HG02970 (cell line): ENCODE results near the gene PHLDB3.
"Not testable (repeated sequence)": the region's sequence is repeated elsewhere in the genome, so short reads cannot be mapped to it uniquely, and the experiment has no call there.

Experiments
- ATAC-seq: cut with Tn5 transposase; IDR thresholded peaks from one replicate; pipeline ENCODE4 v1.9.1; 2021; ENCODE audit warnings: mild to moderate bottlenecking, moderate library complexity, moderate number of reproducible peaks; ENCODE audit not compliant: unreplicated experiment, low FRiP score

Gene PHLDB3

GRCh38 chr19:43447655-43448054 lies 56.9 kb downstream of the PHLDB3 start:
- ATAC-seq: no peak

DNA sequence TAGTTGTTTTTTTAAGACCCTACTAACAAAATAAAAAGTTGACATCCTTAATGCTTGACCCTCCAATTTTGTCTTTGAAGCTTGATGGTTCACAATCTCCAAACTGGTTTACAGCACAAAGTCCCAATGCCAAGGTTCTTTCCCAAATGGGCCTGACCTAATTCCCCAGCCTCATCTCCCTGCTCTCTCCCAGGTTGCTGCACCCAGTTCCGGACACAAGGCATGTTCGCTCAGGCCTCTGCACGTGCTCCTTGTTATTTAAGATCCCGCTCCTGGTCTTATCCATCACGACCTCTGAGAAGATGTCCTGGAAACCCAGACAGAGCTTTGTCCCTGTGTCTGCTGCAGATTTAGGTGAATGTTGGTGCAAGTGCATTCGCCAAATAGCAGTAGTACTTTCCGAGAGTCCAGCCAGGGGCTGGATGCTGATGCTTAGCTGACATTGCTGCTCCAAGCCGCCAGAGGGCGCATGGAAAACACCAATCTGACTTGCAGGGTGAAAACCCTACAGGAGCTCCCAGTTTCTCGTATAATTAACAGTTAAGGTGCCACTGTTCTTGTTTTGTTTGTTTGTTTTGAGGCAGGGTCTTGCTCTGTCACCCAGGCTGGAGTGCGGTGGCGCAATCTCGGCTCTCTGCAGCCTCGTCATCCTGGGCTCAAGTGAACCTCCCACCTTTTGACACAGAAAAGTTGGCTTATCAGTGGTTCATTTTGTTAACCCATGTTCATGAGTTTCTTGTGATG lies 57.6 kb downstream of the PHLDB3 start:
- no peak for ATAC-seq

DNA sequence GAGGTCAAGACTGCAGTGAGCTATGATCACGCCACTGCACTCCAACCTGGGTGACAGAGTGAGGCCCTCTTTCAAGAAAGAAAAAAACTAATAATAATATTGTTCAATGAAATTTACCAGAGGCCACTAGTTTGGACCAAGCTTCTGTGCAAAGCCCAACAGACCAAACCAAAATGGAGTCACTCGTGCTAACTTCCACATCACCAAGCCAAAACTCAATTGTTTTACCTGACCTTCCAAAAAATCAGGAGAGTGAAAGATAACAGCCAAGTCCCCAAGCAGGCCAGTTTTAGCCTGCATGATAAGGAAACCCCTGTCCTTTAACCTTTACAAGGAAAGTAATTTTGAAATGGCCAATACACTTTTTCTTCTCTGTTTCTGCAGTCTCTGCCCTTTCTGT lies 59.1 kb downstream of the PHLDB3 start:
- ATAC-seq: no peak

GRCh38 chr19:43444531-43445287 lies 59.8 kb downstream of the PHLDB3 start:
- ATAC-seq: no peak

GRCh38 chr19:43444091-43444490 lies 60.5 kb downstream of the PHLDB3 start:
- ATAC-seq: not testable (repeated sequence)

- no peak for ATAC-seq
Observed at GRCh38 chr19:43441716-43442115, 62.8 kb downstream of the PHLDB3 start.

GRCh38 chr19:43439709-43440063 lies 64.9 kb downstream of the PHLDB3 start:
- no peak for ATAC-seq

DNA sequence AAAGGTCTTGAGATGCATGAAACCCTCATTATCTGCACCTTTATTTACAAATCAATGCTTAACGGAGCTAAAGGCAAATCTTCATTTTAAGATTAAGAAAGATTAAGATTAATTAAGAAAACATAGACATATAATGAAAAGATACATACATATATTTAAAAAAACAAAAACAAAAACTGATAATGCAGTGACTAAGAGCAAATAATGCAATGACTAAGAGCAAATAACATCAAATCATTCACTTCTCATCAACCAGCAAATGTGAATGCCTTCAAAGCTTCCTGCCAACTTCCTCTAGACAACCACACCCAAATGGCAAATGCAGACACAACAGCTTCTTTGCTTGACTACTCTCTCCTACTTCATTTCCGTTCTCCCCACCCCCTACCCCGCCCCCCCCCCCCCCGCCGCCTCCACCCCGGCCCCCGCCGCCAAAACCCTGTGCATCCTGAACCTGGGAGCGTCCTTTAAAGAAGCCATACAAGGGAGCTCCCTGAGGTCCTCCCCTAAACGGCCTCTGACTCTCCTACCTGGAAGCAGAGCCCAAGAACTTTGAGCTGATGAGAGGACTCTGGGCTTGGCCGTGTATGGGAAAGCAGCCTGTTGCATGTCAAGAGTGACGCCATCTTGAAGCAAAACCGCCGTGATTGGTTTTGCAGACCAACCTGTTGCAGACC lies 65.4 kb downstream of the PHLDB3 start:
- ATAC-seq: no peak

DNA sequence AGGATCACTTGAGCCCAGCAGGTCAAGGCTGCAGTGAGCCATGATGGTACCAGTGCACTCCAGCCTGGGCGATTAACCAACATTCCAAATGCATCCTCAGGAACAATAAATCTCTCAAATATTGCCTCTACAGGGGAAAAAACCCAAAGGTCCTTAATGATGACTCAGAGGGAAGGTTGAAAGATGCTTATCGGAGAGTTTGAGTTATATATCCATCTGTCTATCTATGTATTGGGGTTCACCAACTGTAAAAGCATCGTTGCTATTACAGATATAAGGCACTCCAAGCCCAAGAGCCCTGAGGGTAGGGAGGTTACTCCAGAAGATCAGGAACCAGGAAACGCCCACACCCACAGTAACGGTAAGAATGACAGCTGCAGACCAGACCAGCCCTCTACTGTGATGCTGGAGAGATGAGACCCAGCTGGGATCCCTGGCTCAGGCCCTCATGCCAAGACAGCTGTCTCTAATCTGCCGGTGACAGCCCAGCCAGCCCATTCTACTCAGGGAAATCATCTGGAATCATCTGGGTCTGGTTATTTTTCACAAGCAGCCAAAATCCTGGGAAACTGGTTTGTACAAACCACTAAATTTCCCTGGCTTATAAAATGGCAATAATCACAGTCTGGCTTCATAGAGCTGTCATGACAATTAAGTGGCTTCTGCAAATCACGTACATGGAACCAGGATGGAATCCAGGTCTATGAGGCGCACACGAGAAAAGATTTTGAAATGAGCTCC lies 66.1 kb downstream of the PHLDB3 start:
- ATAC-seq: no peak

DNA sequence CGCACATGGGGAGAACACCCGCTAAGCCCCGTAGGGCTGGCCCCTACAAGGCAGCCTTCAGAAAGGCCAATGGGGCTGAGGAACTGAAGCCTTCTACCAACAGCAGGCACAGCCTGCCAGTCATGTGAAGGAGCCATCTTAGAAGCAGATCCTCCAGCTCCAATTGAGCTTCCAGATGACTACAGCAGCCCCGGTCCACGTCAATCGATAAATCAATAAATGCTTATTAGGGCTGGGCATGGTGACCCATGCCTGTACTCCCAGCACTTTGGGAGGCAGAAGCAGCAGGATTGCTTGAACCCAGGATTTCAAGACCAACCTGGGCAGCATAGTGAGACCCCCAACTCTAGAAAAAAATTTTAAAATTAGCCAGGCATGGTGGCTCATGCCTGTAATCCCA lies 66.8 kb downstream of the PHLDB3 start:
- ATAC-seq: no peak

DNA sequence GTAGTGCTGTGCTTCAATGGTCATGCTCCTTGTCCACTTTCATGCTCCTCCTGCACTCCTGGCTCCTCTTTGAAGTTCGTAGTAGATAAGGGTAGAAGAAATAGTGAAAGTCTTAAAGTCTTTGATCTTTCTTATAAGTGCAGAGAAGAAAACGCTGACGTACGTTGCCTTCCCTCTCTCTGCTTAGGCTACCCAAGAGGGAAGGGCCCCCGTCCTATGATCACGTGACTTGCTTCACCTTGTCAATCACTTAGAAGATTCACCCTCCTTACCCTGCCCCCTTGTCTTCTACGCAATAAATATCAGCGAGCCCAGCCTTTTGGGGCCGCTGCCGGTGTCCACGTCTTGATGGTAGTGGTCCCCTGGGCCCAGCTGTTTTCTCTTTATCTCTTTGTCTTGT lies 67.3 kb downstream of the PHLDB3 start:
- not testable (repeated sequence) for ATAC-seq

DNA sequence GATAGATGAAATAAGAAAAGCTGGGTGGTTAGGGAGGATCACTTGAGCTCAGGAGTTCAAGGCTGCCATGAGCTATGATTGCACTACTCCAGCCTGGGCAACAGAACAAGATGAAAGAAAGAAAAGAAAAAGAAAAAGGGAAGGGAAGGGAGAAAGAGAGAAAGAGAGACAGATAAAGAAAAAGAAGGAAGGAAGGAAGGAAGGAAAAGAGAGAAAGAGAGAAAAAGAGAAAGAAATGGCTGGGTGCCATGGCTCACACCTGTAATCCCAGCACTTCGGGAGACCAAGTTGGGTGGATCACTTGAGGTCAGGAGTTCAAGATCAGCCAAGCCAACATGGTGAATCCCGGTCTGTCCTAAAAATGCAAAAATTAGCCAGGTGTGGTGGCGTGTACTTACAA lies 68.8 kb downstream of the PHLDB3 start:
- ATAC-seq: no peak

- no peak for ATAC-seq
Observed at GRCh38 chr19:43433689-43434088, 70.9 kb downstream of the PHLDB3 start.

DNA sequence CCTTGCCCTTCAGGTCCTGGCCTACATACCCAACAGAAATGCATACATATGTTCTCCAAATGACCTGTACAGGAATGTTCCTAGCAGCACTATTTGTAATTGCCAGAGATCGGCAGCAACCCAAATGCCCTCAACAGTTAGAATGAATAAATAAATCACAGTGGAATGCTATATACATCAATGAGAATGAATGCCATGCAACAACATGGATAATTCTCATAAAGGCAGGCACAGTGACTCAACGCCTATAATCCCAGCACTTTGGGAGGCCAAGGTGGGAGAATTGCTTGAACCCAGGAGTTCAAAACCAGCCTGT lies 71.2 kb downstream of the PHLDB3 start:
- ATAC-seq: no peak

DNA sequence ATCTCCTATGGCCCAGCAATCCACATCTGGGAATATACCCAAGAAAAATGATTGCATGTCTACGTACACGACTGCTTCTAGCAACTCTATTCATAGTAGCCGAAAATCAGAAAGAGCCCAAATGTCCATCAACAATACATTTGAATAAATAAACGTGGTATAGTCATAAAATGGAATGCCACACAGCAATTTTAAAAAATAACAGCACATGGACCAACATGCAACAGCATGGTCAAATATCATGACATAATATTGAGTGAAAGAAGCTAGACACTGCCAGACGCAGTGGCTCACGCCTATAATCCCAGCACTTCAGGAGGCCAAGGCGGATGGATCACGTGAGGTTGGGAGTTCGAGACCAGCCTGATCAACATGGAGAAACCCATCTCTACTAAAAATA lies 73.6 kb downstream of the PHLDB3 start:
- no peak for ATAC-seq

GRCh38 chr19:43430142-43430710 lies 74.3 kb downstream of the PHLDB3 start:
- no peak for ATAC-seq

GRCh38 chr19:43429395-43429794 lies 75.2 kb downstream of the PHLDB3 start:
- ATAC-seq: no peak

DNA sequence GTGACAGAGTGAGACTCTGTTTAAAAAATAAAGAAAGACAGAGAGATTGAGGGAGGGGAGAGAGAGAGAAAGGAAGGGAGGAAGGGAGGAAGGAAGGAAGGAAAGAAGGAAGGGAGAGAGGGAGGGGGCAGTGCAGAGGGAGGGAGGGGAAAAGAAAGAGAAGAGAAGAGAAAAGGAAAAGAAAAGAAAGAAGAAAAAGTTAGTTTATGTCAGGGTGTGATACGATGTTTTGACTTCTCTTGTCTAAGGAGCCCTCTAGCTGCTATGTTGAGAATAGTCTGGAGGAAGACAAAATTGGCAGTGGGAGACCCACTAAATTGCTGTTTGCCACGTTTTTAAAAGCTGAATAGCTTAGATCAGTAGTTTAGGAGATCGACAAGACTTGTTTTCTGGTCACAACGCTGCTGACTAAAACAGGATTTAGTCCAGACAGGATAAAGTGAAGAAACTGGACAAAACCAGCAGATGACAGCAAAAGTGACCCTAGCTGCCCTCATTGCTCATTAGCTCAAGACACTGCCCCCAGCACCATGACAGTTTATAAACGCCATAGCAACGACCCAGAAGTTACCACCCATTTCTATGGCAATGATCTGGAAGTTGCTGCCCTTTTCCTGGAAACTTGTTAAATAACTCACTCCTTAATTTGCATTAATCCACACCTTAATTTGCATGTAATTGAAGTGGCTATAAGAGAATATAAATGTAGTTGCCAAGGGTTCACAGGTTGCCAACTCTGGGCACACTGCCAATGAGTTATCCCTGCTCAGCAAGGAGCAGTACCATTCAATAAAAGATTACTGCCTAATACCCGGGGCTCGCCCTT lies 78.8 kb downstream of the PHLDB3 start:
- ATAC-seq: no peak
